WTC11 (cell line): Measurements from ENCODE around the gene TPM3.
"Not testable (repeated sequence)": the region's sequence is repeated elsewhere in the genome, so short reads cannot be mapped to it uniquely, and the experiment has no call there.

Source experiments
- CTCF ChIP-seq: fragments of 200-600 bp; IDR thresholded peaks from 2 replicates; pipeline ENCODE4 v1.8.0; 2022; ENCODE audit warnings: antibody characterized with exemption
- E2F1 ChIP-seq: sonication (generic); formaldehyde crosslinking; IDR thresholded peaks from 2 replicates; pipeline ENCODE4 v1.8.0; 2022; ENCODE audit warnings: mild to moderate bottlenecking, missing genetic modification reagents
- MAX ChIP-seq: sonication (generic); formaldehyde crosslinking; IDR thresholded peaks from 2 replicates; pipeline ENCODE4 v1.8.0; 2022; ENCODE audit warnings: mild to moderate bottlenecking, missing genetic modification reagents
- MLX ChIP-seq: sonication (generic); formaldehyde crosslinking; IDR thresholded peaks from 2 replicates; pipeline ENCODE4 v1.8.1; 2023; ENCODE audit warnings: mild to moderate bottlenecking, missing genetic modification reagents, moderate library complexity
- SMAD4 ChIP-seq: sonication (generic); formaldehyde crosslinking; IDR thresholded peaks from 2 replicates; pipeline ENCODE4 v1.8.0; 2022; ENCODE audit warnings: mild to moderate bottlenecking, missing genetic modification reagents
- TEAD4 ChIP-seq: sonication (generic); formaldehyde crosslinking; IDR thresholded peaks from 2 replicates; pipeline ENCODE4 v1.8.0; 2022; ENCODE audit warnings: mild to moderate bottlenecking, missing genetic modification reagents
- USF2 ChIP-seq: sonication (generic); formaldehyde crosslinking; IDR thresholded peaks from 2 replicates; pipeline ENCODE4 v1.8.1; 2023; ENCODE audit warnings: mild to moderate bottlenecking, missing genetic modification reagents, moderate library complexity

GRCh38 chr1:154233127-154233526 lies 41.2 kb upstream of the TPM3 start:
- not testable (repeated sequence) for TF ChIP-seq CTCF; SMAD4 (CRISPR knock-in tag); E2F1 (CRISPR knock-in tag); TEAD4 (CRISPR knock-in tag); MLX (CRISPR knock-in tag); USF2 (CRISPR knock-in tag); MAX (CRISPR knock-in tag)
